Karpas-422 (cell line): ENCODE data around the gene JPH3. TPM values are rescaled to one million over a fixed set of nuclear protein-coding genes. Genes with fewer than 3 reads are reported as not detected.

ENCODE experiments used
- DNase-seq: peaks from one replicate; pipeline ENCODE4 v3.0.0-alpha.2; 2015
- H2AFZ ChIP-seq: fragments of 200-600 bp; sonication (generic); 2 replicates; pipeline ENCODE4 v1.6.1; 2014; ENCODE audit warnings: antibody characterized with exemption, low read length, mixed read lengths
- H3K27ac ChIP-seq: fragments of 200-600 bp; sonication (generic); 2 replicates; pipeline ENCODE4 v1.5.1; 2014; ENCODE audit warnings: mild to moderate bottlenecking, low read length, moderate library complexity
- H3K27me3 ChIP-seq: fragments of 200-600 bp; sonication (generic); 2 replicates; pipeline ENCODE4 v1.6.1; 2014; ENCODE audit warnings: low read length, mixed read lengths
- H3K36me3 ChIP-seq: fragments of 200-600 bp; sonication (generic); 2 replicates; pipeline ENCODE4 v1.6.1; 2014; ENCODE audit warnings: low read length, mixed read lengths; ENCODE audit not compliant: insufficient read depth
- H3K4me1 ChIP-seq: fragments of 200-600 bp; sonication (generic); 2 replicates; pipeline ENCODE4 v1.6.1; 2014; ENCODE audit warnings: mild to moderate bottlenecking, low read length, mixed read lengths
- H3K4me2 ChIP-seq: fragments of 200-600 bp; sonication (generic); 2 replicates; pipeline ENCODE4 v1.6.1; 2014; ENCODE audit warnings: low read length, low read depth, mild to moderate bottlenecking; ENCODE audit not compliant: poor library complexity, severe bottlenecking
- H3K4me3 ChIP-seq: fragments of 200-600 bp; sonication (generic); 2 replicates; pipeline ENCODE4 v1.5.1; 2014; ENCODE audit warnings: mild to moderate bottlenecking, antibody characterized with exemption, low read length, mixed read lengths
- H3K79me2 ChIP-seq: fragments of 200-600 bp; sonication (generic); 2 replicates; pipeline ENCODE4 v1.6.1; 2014; ENCODE audit warnings: mild to moderate bottlenecking, low read length, mixed read lengths
- H3K9ac ChIP-seq: fragments of 200-600 bp; sonication (generic); 2 replicates; pipeline ENCODE4 v1.6.0; 2014; ENCODE audit warnings: low read length
- H3K9me2 ChIP-seq: fragments of 200-600 bp; sonication (generic), shearing (Covaris generic); replicated peaks from 2 replicates; pipeline ENCODE4 v1.6.0; 2014; ENCODE audit warnings: mild to moderate bottlenecking, low read length, moderate library complexity; ENCODE audit not compliant: insufficient read depth
- H3K9me3 ChIP-seq: fragments of 300-700, 200-600 bp; sonication (generic); 2 replicates; pipeline ENCODE4 v1.6.1; 2014; ENCODE audit warnings: low read length, mixed read lengths
- H4K20me1 ChIP-seq: fragments of 200-600 bp; sonication (generic); 2 replicates; pipeline ENCODE4 v1.6.1; 2014; ENCODE audit warnings: mild to moderate bottlenecking, antibody characterized with exemption, low read length, low read depth; ENCODE audit not compliant: insufficient read depth
- total RNA-seq: library from RNA; depleted of rRNA; stranded (reverse); fragments of >200 nt; shearing (Covaris generic); gene quantifications from 2 replicates; pipeline ENCODE4 v1.2.3, GENCODE V29; 2014; ENCODE audit warnings: low replicate concordance

The JPH3 gene
- total RNA-seq, 1 experiment from 2014 or later: not detected

DNA sequence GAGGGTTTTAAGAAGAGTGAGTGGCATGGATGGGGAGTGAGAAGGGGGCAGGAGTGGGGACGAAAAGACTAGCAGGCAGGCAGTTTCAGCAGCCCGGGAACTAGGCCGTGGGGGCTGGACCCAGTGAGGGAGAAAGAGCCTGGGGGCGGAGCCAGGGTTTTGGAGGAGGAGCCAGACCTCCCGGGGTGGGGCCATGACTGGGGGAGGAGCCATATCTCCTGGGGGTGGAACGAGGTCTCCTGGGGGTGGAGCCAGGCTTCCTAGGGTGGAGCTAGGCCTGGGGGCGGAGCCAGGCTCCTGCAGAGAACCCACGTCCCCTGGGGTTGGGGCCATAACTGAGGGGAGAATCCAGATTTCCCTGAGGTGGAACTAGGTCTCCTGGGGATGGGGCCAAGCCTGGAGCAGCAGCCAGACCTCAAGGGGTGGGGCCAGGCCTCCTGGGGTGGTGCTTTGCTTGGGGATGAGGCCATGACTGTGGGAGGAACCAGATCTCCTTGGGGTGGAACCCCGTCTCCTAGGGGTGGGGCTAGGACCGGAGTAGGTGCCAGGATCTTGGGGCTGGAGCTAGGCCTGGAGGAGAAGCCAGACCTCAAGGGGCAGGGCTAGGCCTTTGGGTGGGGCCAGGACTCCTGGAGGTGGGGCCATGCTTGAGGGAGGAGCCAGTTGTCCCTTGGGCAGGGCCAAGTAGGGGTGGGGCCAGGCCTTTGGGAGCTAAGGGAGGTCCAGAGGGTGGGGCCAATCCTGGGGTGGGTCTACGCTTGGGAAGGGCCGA lies 41.7 kb upstream of the JPH3 start:
- Histone ChIP-seq H4K20me1 (no peaks in the 10 kb centered on the region), H3K27ac (no peak overlapping the region), H2AFZ (no peak overlapping the region), H3K9me3 (no peaks in the 10 kb centered on the region), H3K9ac (no peak overlapping the region), H3K9me2 (no peaks in the 10 kb centered on the region), H3K36me3 (no peaks in the 10 kb centered on the region), H3K4me1 (no peaks in the 10 kb centered on the region), H3K79me2 (no peaks in the 10 kb centered on the region), H3K4me2 (no peak overlapping the region), H3K4me3 (no peak overlapping the region), H3K27me3 (no peaks in the 10 kb centered on the region)
- DNase-seq: peak; percentile 79

DNA sequence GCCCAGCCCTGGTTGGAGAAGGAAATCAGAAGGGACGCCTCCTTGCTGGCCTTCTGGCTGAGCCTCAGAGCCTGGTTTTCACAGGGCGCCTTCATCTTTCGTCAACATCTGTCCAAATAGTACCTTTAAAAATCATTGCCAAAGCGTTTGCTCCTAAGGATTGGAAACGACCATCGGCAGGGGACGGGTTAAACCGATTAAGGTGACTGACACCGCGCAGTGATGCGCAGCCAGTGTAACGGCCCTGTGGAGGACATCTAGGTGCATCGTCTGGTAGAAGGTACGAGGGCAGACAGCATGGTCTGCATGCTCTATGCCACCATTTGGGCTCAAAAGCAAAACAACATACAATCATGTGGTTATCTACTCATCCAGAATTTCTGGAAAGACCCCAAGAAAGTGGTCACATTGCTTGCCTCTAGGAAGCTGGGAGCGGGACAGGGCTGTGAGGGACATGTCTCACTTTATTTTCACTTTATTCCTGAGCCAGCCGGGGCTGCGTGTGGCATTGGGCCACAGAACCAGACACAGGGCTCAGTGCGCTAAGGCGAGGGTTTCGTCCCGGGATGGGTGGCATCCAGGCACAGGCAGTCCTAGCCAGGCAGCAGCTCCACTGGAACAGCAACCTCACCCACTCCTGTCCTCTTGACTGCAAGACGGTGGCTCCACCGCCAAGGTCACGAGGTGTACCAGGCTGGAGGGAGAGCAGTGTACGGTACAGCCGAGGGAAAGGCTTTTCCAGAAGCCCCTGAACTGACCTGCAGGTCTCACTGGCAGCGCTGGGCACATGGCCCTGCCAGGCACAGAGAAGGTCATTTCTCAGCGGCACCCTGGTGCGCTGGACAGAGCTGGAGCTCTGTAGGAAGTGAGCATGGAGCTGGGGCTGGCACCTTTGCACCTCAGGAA lies 40.9 kb upstream of the JPH3 start:
- no peak for DNase-seq
- Histone ChIP-seq H3K27ac (no peak overlapping the region), H3K79me2 (no peaks in the 10 kb centered on the region), H3K4me3 (no peak overlapping the region), H3K4me2 (no peak overlapping the region), H3K4me1 (no peaks in the 10 kb centered on the region), H2AFZ (no peak overlapping the region), H4K20me1 (no peaks in the 10 kb centered on the region), H3K27me3 (no peaks in the 10 kb centered on the region), H3K9ac (no peak overlapping the region), H3K9me3 (no peaks in the 10 kb centered on the region), H3K36me3 (no peaks in the 10 kb centered on the region), H3K9me2 (no peaks in the 10 kb centered on the region)

DNA sequence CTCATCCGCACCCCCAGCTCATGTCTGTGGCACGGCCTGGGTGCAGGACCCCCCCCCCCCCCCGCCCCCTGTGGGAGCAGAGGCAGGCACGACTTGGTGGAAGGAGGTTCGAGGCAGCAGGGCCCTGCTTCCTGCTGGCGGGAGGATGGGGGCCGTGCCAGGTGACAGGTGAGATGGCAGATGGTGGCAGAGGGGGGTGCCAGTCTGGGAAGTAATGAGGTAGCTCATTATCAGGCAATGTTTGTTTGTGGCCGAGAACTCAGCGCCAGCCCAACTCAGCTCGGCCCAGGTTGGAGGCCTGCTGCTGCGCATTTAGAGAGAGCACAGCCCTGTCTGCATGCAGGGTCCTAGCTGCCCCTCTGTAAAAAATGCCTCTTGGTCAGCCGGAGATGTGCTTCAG lies 40.1 kb upstream of the JPH3 start:
- no peaks in the 10 kb centered on the region for H3K9me2 ChIP-seq
- H3K4me1 ChIP-seq: no peaks in the 10 kb centered on the region
- no peak for DNase-seq
- no peak overlapping the region for H2AFZ ChIP-seq
- H3K36me3 ChIP-seq: no peaks in the 10 kb centered on the region
- no peaks in the 10 kb centered on the region for H3K9me3 ChIP-seq
- no peaks in the 10 kb centered on the region for H3K79me2 ChIP-seq
- no peak overlapping the region for H3K4me3 ChIP-seq
- no peak overlapping the region for H3K4me2 ChIP-seq
- no peaks in the 10 kb centered on the region for H4K20me1 ChIP-seq
- H3K27me3 ChIP-seq: no peaks in the 10 kb centered on the region
- H3K9ac ChIP-seq: no peak overlapping the region
- H3K27ac ChIP-seq: no peak overlapping the region

DNA sequence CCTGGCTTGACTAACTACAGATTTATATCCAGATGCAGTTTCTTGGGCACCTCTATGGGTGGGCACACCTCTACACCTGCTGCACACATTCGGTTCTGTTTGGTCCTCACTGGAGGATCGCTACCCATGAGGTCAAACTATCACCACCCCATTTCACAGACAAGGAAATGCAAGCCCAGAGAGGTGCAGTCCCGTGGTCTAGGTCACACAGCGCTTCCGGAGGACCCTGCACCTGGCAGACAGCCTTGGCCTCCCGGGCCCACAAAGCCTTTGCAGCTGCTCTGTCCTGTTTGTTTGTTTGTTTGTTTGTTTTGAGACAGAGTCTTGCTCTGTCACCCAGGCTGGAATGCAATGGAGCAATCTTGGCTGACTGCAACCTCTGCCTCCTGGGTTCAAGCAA lies 39.3 kb upstream of the JPH3 start:
- Histone ChIP-seq H3K27ac (no peak overlapping the region), H3K36me3 (no peaks in the 10 kb centered on the region), H3K27me3 (no peaks in the 10 kb centered on the region), H2AFZ (no peak overlapping the region), H4K20me1 (no peaks in the 10 kb centered on the region), H3K79me2 (no peaks in the 10 kb centered on the region), H3K4me3 (no peak overlapping the region), H3K4me2 (no peak overlapping the region), H3K9me3 (no peaks in the 10 kb centered on the region), H3K4me1 (no peaks in the 10 kb centered on the region), H3K9me2 (no peaks in the 10 kb centered on the region), H3K9ac (no peak overlapping the region)
- DNase-seq: no peak

DNA sequence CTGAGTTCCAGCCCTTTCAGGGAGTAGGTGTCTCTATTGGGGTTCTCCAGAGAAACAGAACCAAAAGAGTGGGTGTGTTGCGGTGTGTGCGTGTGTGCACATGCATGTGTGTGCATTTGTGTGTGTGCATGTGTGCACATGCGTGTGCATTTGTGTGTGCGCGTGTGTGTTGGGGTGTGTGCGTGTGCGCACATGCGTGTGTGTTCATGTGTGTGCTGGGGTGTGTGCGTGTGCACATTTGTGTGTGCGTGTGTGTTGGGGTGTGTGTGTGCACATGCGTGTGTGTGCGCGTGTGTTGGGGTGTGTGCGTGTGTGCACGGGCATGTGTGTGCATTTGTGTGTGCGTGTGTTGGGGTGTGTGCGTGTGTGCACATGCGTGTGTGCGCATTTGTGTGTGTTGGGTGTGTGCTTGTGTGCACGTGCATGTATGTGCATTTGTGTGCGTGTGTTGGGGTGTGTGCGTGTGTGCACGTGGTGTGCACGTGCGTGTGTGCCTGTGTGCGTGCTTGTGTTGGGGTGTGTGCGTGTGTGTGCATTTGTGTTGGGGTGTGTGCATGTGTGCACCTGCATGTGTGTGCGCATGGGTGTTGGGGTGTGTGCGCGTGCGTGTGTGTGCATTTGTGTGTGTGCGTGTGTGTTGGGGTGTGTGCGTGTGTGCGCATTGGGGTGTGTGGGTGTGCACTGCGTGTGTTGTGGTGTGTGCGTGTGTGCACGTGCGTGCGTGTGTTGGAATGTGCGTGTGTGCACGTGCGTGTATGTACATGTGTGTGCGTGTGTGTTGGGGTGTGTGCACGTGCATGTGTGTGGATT lies 38.4 kb upstream of the JPH3 start:
- Histone ChIP-seq H3K4me1 (no peaks in the 10 kb centered on the region), H2AFZ (no peak overlapping the region), H3K27ac (no peak overlapping the region), H4K20me1 (no peaks in the 10 kb centered on the region), H3K9me3 (no peaks in the 10 kb centered on the region), H3K4me2 (no peak overlapping the region), H3K36me3 (no peaks in the 10 kb centered on the region), H3K9ac (no peak overlapping the region), H3K79me2 (no peaks in the 10 kb centered on the region), H3K27me3 (no peaks in the 10 kb centered on the region), H3K4me3 (no peak overlapping the region), H3K9me2 (no peaks in the 10 kb centered on the region)
- no peak for DNase-seq

DNA sequence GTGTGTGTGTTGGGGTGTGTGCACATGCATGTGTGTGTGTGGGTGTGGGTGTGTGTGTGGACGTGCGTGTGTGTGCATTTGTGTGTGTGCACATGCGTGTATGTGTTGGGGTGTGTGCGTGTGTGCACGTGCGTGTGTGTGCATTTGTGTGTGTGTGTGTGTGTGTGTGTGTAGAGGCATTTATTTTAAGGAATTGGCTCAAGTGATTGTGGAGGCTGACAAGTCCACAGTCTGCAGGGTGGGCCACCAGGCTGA lies 37.9 kb upstream of the JPH3 start:
- H3K4me3 ChIP-seq: no peak overlapping the region
- H3K27ac ChIP-seq: no peak overlapping the region
- no peaks in the 10 kb centered on the region for H3K9me2 ChIP-seq
- H2AFZ ChIP-seq: no peak overlapping the region
- no peaks in the 10 kb centered on the region for H4K20me1 ChIP-seq
- no peaks in the 10 kb centered on the region for H3K4me1 ChIP-seq
- no peaks in the 10 kb centered on the region for H3K27me3 ChIP-seq
- no peaks in the 10 kb centered on the region for H3K79me2 ChIP-seq
- no peaks in the 10 kb centered on the region for H3K36me3 ChIP-seq
- H3K9ac ChIP-seq: no peak overlapping the region
- no peak overlapping the region for H3K4me2 ChIP-seq
- DNase-seq: no peak
- H3K9me3 ChIP-seq: no peaks in the 10 kb centered on the region

DNA sequence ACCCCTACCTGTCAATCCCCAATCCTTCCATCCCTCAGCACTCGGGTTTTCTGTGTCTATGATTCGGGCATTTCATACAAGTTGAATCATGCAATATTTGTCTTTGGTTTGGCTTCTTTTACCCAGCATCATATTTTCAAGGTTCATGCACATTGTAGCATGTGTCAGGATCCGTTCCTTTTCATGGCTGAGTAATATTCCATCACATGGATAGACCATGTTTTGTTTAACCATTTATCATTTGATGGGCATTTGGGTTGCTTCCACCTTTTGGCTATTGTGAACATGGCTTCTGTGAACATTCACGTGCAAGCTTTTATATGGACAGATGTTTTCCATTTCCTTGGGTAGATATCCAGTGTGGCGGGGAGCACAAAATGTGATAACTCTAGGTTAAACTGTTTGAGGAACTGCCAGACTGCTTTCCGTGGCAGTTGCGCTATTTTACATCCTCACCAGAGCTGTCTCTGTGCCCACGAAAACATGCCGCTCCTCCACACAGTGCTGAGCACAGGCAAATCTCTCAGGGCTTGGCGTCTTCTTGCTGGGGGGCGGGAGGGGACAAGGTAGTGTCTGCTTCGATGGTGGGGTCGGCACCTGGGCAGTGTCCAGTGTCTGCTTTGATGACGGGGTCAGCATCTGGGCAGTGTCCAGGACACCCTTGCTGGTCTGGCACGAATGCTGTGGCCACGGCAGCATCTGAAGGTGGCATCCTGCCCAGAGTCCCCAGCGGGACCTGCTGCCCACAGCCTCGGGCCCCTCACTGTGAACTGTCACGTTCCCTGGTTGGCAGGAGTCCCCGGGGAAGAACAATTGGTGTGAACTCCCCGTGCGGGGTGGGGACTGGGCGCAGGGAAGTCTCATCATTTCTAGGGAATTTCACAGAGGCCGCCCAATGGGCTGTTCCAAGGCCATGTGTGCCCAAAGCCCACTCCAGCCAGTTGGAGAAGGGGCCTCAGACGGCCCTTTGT lies 32.4 kb upstream of the JPH3 start:
- no peaks in the 10 kb centered on the region for H3K4me1 ChIP-seq
- no peaks in the 10 kb centered on the region for H3K9me3 ChIP-seq
- H3K4me3 ChIP-seq: no peak overlapping the region
- H3K9ac ChIP-seq: no peak overlapping the region
- no peak overlapping the region for H3K4me2 ChIP-seq
- no peaks in the 10 kb centered on the region for H3K9me2 ChIP-seq
- H4K20me1 ChIP-seq: no peaks in the 10 kb centered on the region; the same call in 1 of the 2 replicates
- H3K36me3 ChIP-seq: no peaks in the 10 kb centered on the region
- DNase-seq: no peak
- H3K27me3 ChIP-seq: no peaks in the 10 kb centered on the region
- no peaks in the 10 kb centered on the region for H3K79me2 ChIP-seq
- H2AFZ ChIP-seq: no peak overlapping the region
- no peak overlapping the region for H3K27ac ChIP-seq
